GM19240 (cell line): ENCODE data around the gene MON1B.
"Not testable (repeated sequence)": the region's sequence is repeated elsewhere in the genome, so short reads cannot be mapped to it uniquely, and the experiment has no call there.

Experiments
- DNase-seq: peaks from one replicate; pipeline ENCODE4 v3.0.0; 2011; ENCODE audit warnings: low spot score; ENCODE audit not compliant: insufficient read length

The MON1B gene

GRCh38 chr16:77242471-77242870 is 51.5 kb downstream of the MON1B start:
- not testable (repeated sequence) for DNase-seq

- DNase-seq, result no peak
These were observed 55.2 kb downstream of the MON1B start for GRCh38 chr16:77246150-77246549.

GRCh38 chr16:77250400-77250799 is 59.4 kb downstream of the MON1B start:
- no peak for DNase-seq
